GM04503 (cell line): ENCODE measurements around the gene ILF3.
"Not testable (repeated sequence)": the region's sequence is repeated elsewhere in the genome, so short reads cannot be mapped to it uniquely, and the experiment has no call there.

Experiments used
- DNase-seq: peaks from one replicate; pipeline ENCODE4 v3.0.0-alpha.2; 2012; ENCODE audit warnings: low read depth

Gene ILF3

GRCh38 chr19:10642473-10643171, 11.5 kb upstream of the ILF3 start:
- no peak for DNase-seq

DNA sequence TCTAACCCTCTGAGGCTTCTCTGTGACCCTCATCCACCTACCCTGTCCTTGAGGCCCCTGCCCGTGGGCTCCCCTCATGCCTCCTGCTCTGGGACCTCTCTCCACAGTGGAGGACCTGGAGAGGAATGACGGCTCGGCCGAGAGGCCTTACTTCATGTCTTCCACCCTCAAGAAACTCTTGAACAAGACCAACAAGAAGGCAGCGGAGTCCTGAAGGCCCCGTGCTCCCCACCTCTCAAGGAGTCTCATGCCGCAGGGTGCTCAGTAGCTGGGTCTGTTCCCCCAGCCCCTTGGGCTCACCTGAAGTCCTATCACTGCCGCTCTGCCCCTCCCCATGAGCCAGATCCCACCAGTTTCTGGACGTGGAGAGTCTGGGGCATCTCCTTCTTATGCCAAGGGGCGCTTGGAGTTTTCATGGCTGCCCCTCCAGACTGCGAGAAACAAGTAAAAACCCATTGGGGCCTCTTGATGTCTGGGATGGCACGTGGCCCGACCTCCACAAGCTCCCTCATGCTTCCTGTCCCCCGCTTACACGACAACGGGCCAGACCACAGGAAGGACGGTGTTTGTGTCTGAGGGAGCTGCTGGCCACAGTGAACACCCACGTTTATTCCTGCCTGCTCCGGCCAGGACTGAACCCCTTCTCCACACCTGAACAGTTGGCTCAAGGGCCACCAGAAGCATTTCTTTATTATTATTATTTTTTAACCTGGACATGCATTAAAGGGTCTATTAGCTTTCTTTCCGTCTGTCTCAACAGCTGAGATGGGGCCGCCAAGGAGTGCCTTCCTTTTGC, 10.8 kb upstream of the ILF3 start:
- DNase-seq = no peak

DNA sequence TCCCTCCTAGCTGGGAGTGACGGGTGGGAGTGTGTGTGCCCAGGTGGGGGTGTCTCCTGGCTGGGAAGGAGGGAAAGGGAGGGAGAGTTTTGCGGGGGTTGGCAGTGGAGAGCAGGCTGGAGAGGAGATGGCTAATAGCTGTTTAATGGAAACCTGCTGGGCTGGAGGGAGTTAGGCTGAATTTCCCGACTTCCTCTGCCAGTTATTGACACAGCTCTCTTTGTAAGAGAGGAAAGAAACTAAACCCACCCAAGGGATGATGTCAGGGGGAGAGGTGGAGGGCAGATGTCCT, 10.2 kb upstream of the ILF3 start:
- no peak for DNase-seq

GRCh38 chr19:10644260-10645007, 9.7 kb upstream of the ILF3 start:
- DNase-seq = no peak

DNA sequence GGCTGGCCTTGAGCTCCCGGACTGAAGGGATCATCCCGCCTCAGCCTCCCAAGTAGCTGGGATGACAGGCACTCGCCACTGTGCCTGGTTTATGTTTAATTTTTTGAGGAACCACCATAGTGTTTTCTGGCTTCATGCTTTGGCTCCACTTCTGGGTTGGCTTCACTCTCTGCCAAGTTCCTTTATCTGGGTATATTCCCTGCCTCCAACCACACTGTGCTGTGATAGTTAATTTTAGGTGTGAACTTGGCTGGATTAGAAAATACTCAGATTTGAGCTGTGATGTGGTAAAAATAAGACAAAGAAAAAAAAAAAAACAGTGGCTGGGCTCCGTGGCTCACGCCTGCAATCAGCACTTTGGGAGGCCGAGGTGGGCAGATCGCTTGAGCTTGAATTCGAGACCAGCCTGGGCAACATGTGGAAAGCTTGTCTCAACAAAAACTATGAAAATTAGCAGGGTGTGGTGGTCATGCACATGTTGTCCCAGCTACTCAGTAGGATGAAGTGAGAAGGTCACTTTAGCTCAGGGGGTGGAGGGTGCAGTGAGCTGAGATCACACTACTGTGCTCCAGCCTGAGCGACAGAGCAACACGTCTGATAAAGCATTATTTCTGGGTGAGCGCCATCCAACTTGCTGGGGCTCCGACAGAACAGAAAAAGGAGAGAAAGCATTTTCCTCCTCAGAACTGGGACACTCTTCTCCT, 7.5 kb upstream of the ILF3 start:
- DNase-seq = no peak

GRCh38 chr19:10648360-10648759, 5.8 kb upstream of the ILF3 start:
- DNase-seq = no peak

DNA sequence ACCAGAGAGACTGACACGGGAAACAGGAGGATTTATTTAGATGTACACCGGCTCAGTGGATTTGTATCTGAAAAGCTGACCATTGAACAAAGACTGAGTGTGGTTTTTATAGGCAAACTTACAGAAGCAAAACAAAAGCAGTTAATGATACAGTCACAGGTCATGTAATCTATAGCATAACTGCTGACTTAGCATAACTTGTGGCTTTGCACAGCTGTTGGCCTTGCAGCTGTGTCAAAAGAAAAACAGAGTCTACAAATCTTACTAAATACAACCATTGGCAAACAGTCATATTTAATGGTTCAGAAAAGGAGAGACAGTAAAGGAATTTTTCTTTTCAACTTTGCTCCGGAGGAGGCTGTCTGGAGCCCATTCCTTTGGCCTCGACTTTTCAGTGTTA, 2.3 kb upstream of the ILF3 start:
- no peak for DNase-seq

- no peak for DNase-seq
These were observed 739 bp upstream of the ILF3 start for GRCh38 chr19:10653482-10653731.

DNA sequence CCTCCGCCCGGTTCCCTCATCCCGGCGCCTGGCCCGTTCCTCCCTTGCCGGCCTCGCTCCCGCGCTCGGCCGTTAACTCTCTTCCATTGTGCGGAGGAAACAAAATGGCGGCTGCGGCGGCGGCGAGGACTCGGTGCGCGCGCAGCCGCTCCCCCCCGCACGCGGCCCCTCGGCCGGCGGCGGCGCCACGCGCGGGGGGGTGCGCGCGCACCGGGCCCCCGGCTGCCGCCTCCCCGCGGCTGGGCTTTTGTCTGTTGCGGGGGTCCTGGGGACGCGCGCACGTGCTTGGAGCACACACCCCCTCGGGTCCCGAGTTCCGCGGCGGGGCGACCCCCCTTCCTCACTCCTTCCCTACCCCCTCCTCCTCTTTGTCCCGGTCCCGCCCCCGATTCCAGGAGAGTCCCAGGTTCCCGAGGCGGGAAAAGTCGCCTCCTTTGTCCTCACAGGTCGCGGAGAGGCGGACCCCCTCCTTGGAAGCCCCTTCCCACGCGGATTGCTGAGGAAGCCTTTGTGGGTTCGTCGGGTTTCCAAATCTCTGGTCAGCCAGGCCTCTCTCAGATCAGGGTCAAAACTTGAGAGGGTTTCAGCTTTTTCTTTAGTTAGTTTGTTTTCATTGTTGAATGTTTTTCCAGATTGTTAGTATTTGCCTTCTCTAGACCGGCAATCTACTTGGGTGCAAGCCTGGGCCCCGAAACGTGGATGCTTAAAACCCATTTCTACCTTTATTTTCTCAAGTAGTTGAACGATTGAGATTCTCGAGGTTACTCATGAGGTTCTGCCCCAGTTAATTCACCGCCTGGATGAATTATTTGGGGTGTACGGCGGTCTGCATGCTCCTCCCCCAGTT, 687 bp downstream of the ILF3 start:
- DNase-seq = no peak

DNA sequence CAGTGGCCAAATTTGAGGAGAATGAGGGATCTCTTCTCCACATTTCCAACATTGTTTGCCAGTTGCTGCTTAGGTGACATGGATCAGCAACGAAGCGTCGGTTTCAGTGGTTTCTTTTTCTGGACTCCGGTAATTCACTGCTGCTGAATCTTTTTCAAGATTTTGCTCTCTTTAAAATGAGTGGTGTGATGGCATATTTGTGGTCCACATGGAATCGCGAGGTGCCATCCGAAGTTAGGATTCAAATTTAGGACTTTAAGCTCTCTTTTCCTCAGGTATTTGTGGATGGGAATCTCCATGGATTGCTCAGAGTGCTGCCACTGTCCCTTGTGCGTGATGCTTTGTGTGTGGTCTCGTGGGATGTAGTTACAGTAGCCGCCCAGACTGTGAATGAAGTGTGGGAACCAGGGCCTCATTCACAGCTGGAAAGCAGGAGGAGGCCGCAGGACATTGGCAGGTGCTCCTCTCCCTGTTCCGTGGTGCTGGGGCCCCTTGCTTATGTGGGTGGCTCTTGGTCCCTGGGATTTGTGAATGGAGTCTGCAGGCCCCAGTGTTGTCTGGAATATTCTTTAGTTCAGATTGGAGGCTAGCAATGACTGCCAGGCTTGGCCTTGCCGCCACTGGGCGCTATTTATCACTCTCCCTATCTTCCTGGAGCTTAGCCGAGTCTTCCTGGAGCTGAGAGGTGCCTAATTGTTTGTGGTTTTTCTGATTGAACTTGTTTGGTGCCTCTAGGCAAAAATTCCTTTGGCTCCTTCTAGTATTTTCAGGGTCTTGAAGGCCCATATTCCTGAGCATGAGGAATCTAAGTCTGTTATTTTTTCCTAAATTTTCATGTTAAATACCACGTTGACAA, 1.5 kb downstream of the ILF3 start:
- DNase-seq = no peak

GRCh38 chr19:10660346-10660745, 6.2 kb downstream of the ILF3 start:
- DNase-seq = no peak

DNA sequence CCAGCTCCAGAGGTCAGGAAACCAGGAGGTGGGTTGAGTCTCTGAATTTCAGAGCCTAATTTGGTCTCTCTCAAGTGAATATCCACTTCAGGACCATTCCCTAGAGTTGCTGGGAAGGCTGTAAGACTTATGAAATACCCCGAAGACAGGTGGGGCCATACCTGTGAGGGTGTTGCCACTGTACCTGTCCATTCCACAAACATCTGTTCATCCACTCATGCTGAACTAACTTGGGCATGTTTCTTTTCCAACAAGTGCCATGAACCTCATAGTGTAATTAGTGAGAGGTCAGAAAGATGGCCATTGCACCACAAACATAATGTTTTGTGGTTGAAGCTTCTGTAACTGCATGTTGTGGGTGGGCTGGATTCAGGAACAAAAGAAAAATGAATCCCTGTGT, 7.8 kb downstream of the ILF3 start:
- no peak for DNase-seq

- DNase-seq = no peak
These were observed 8.5 kb downstream of the ILF3 start for GRCh38 chr19:10662384-10663251.

DNA sequence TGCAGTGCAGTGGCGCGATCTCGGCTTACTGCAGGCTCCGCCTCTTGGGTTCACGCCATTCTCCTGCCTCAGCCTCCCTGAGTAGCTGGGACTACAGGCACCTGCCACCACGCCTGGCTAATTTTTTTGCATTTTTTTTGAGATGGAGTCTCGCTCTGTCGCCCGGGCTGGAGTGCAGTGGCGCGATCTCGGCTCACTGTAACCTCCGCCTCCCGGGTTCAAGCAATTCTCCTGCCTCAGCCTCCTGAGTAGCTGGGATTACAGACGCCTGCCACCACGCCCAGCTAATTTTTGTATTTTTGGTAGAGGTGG, 9.1 kb downstream of the ILF3 start:
- not testable (repeated sequence) for DNase-seq

GRCh38 chr19:10667867-10668266, 13.7 kb downstream of the ILF3 start:
- DNase-seq = no peak

GRCh38 chr19:10669246-10669645, 15.1 kb downstream of the ILF3 start:
- DNase-seq = no peak

DNA sequence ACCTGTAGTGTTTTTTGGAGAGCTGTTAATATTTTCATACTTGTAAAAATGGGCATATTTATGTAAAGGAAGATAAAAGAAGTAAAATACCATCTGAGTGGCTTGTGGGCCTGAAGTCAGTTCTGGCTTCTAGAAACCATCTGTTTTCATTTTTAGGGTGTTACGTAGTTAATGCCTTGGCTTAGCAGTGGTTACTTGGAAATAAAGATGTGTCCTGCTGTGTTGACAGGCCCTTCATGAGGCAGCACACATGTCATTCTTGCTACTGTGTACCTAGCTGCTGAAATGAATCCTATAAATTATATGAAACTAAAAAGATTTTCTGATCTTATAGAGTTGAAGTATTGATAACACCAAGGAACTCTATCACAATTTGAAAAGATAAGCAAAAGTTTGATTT, 16.0 kb downstream of the ILF3 start:
- no peak for DNase-seq

- DNase-seq = no peak
These were observed 17.0 kb downstream of the ILF3 start for GRCh38 chr19:10670876-10671804.

DNA sequence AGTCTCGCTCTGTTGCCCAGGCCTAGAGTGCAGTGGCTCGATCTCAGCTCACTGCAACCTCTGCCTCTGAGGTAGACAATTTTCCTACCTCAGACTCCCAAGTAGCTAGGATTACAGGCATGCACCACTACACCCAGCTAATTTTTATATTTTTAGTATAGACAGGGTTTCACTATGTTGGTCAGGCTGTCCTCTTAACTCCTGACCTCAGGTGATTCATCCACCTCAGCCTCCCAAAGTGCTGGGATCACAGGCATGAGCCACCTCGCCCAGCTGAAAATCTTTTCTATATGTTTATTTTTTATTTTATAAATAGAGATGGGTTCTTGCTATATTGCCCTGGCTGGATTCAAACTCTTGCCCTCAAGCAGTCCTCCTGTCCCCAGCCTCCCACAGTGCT, 17.8 kb downstream of the ILF3 start:
- DNase-seq = not testable (repeated sequence)
